ENCODE results near the gene ATP1A1.

ATP1A1 gene

DNA sequence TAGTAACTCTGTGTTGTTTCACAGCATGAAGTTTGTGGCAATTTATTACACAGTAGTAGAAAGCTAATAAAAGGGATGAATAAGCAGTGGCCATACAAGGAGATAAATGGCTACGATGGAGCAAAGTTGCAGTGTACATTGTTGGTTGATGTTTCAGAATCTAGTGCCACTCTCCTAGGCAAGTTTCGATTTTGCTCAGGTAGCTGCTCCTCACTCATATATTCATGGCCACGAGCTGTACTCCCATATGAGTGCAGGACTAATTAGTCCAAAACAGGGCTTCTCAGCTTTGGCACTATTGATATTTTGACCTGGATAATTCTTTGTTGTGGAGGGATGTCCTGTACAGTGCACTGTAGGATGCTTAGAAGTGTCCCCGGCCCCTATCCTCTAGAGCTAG is 30.0 kb upstream of the ATP1A1 start:
- H3K4me3 ChIP-seq (replicated peaks in 1 of 2; ENCODE audit: low read depth in 2 of 2, low read length in 2 of 2), result no peak overlapping the region
- TF ChIP-seq, protein P1, sequence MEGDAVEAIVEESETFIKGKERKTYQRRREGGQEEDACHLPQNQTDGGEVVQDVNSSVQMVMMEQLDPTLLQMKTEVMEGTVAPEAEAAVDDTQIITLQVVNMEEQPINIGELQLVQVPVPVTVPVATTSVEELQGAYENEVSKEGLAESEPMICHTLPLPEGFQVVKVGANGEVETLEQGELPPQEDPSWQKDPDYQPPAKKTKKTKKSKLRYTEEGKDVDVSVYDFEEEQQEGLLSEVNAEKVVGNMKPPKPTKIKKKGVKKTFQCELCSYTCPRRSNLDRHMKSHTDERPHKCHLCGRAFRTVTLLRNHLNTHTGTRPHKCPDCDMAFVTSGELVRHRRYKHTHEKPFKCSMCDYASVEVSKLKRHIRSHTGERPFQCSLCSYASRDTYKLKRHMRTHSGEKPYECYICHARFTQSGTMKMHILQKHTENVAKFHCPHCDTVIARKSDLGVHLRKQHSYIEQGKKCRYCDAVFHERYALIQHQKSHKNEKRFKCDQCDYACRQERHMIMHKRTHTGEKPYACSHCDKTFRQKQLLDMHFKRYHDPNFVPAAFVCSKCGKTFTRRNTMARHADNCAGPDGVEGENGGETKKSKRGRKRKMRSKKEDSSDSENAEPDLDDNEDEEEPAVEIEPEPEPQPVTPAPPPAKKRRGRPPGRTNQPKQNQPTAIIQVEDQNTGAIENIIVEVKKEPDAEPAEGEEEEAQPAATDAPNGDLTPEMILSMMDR (IDR thresholded peaks at IDR 0.05; ENCODE audit: low read depth, low read length), result no peak
- DNase-seq (ENCODE audit: low read depth in 2 of 2), result no peak

DNA sequence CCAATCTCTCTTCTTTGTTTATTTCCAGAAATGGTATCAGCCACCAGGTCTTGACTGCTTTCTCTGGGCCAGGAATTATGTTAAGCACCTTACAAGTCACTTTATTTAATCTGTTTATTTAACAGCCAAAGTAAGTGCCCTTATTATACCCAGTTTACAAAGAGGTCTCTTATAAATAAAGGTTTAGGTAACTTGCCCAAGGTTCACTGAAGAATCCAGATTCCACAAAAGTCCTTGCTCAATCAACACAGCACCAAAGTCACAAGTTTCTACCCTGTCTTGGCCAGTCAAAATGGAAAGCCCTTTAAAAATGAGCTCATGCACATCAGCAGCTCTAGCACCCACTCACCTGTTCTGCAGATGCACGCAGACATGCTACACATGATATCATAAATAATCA is 28.0 kb upstream of the ATP1A1 start:
- DNase-seq (ENCODE audit: low read depth in 2 of 2), result no peak
- TF ChIP-seq, protein P1 (IDR thresholded peaks at IDR 0.05; ENCODE audit: low read depth, low read length), result no peak
- H3K4me3 ChIP-seq (replicated peaks in 1 of 2; ENCODE audit: low read depth in 2 of 2, low read length in 2 of 2), result no peak overlapping the region

DNA sequence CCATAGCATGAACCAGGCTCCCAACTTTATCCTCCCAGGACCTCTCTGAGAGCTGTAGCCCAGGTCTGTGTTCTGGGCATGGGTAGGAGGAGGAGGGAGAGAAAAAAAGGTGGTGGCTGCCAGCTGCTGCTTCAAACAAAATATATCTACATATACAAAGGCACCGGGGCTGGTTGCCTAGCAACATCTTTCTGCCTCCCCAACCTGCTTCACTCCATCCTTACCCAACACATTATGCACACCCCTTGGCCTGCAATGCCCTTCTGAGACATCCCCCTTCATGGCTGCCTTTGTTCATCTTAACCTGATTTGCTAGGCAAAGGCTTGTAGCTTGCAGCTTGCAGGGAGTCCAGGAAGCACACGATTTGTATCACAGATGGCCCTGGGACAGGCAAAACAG is 27.2 kb upstream of the ATP1A1 start:
- TF ChIP-seq, protein P1 (IDR thresholded peaks at IDR 0.05; ENCODE audit: low read depth, low read length), result no peak
- DNase-seq (ENCODE audit: low read depth in 2 of 2), result no peak
- no peak overlapping the region for H3K4me3 ChIP-seq (replicated peaks in 1 of 2; ENCODE audit: low read depth in 2 of 2, low read length in 2 of 2)

DNA sequence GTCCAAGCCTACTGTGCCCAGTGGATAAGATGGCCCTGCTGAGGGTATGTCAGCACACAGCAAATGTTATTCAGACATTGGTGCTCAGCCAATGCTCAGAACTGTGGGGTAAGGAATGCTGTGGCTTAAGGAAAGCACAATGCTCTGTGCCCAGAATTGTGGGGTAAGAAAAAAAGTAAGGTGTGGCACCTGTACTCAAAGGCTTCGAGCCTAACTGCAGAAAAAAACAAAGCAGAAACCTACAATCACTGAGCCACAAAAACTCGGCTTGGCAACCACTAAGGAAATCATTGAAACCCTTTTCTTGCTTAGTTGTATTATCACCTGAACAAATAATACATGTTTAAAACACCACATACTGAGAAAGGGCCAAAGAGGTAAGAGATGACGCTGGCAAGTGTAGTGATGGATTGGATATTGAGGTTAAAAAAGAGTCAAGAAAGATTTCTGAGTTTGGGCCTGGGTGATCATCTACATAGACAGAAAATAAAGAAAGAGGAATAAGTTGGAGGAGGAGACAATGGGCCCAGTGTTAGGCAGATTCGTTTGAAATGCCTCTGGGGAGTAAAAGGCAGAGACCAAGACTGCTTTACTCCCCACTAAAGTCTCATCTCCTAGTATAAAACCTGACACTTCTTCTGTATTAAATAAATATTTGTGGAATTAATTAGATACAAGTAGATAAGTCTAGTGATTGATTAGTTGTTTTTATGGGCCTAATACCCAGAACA is 25.9 kb upstream of the ATP1A1 start:
- H3K4me3 ChIP-seq (replicated peaks in 1 of 2; ENCODE audit: low read depth in 2 of 2, low read length in 2 of 2), result no peak overlapping the region
- no peak for DNase-seq (ENCODE audit: low read depth in 2 of 2)
- TF ChIP-seq, protein P1 (IDR thresholded peaks at IDR 0.05; ENCODE audit: low read depth, low read length), result no peak

DNA sequence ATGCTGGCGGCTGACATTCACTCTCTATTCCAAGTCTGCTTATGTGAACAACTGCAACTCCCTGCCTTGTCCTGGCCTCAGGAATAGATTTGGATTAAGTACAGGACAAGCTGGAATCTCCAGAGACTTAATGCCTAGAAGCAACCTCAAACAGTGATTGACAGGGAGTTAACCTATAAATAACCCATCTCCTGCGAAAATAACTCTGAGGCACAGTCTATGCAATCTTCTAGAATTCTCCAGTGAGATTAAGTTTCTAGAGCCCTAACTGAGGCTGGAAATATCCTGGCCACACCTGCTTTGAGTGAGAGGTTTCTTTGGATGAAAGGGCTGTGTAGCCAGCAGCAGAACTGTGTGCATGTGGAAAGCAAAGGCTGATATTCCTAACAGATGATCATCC is 25.3 kb upstream of the ATP1A1 start:
- no peak overlapping the region for H3K4me3 ChIP-seq (replicated peaks in 1 of 2; ENCODE audit: low read depth in 2 of 2, low read length in 2 of 2)
- no peak for DNase-seq (ENCODE audit: low read depth in 2 of 2)
- TF ChIP-seq, protein P1 (IDR thresholded peaks at IDR 0.05; ENCODE audit: low read depth, low read length), result no peak

DNA sequence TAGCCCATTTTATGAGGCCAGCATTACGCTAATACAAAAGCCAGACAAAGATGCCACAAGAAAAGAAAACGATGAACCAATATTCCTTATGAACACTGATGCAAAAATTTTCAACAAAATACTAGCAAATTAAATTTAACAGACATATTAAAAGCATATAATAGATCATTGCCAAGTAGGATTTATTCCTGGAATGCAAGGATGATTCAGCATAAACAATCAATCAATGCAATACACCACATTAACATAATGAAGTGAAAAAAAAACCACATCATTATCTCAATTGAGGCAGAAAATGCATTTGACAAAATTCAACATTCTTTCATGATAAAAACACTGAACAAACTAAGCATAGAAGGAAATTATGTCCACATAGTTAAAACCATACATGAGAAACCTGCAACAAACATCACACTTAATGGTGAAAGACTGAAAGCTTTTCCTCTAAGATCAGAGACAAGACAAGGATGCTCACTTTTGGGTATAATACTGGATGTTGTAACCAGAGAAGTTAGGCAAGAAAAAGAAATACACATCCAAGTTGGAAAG is 22.9 kb upstream of the ATP1A1 start:
- H3K4me3 ChIP-seq (replicated peaks in 1 of 2; ENCODE audit: low read depth in 2 of 2, low read length in 2 of 2), result no peak overlapping the region
- TF ChIP-seq, protein P1 (IDR thresholded peaks at IDR 0.05; ENCODE audit: low read depth, low read length), result no peak
- no peak for DNase-seq (ENCODE audit: low read depth in 2 of 2)

All from cardiac fibroblast (primary cell).